Progenitor cell of endocrine pancreas (in vitro differentiated cells): ENCODE measurements around the gene FAR2. TPM values are rescaled to one million over a fixed set of nuclear protein-coding genes. Genes with fewer than 3 reads are reported as not detected.

Experiments
- DNase-seq: peaks from one replicate; pipeline ENCODE4 v3.0.0; 2021; ENCODE audit warnings: low spot score; ENCODE audit not compliant: unreplicated experiment
- H3K27ac Mint-ChIP-seq: 2 replicates; pipeline ENCODE4 v1.8.0; 2021; ENCODE audit warnings: mild to moderate bottlenecking, moderate library complexity, mixed read lengths
- H3K27me3 Mint-ChIP-seq: 2 replicates; pipeline ENCODE4 v1.8.0; 2021; ENCODE audit warnings: mixed read lengths
- H3K36me3 Mint-ChIP-seq: 2 replicates; pipeline ENCODE4 v1.8.0; 2022; ENCODE audit warnings: mixed read lengths; ENCODE audit not compliant: insufficient read depth
- H3K4me1 Mint-ChIP-seq: 2 replicates; pipeline ENCODE4 v1.8.0; 2021; ENCODE audit warnings: low read depth, mixed read lengths
- H3K4me3 Mint-ChIP-seq: 2 replicates; pipeline ENCODE4 v1.8.0; 2021; ENCODE audit warnings: low read depth, mild to moderate bottlenecking, moderate library complexity, mixed read lengths
- H3K9me3 Mint-ChIP-seq: 2 replicates; pipeline ENCODE4 v1.8.0; 2021; ENCODE audit warnings: low read depth, mixed read lengths
- CTCF ChIP-seq: fragments of 200-600 bp; sonication (generic); IDR thresholded peaks from one replicate; pipeline ENCODE4 v1.5.0; 2021; ENCODE audit warnings: antibody characterized with exemption, mild to moderate bottlenecking; ENCODE audit not compliant: unreplicated experiment
- total RNA-seq: library from RNA; stranded (reverse); gene quantifications from 2 replicates; pipeline ENCODE4 v1.2.1, GENCODE V29; 2021

Gene FAR2
- total RNA-seq, 1 donor from 2014 or later, result 4.8 TPM

GRCh38 chr12:29278673-29279420, 129.8 kb downstream of the FAR2 start:
- H3K27me3 Mint-ChIP-seq, result no peaks in the 10 kb centered on the region
- H3K27ac Mint-ChIP-seq, result no peak overlapping the region
- H3K4me3 Mint-ChIP-seq, result no peak overlapping the region
- TF ChIP-seq CTCF, result no peak
- no peaks in the 10 kb centered on the region for H3K36me3 Mint-ChIP-seq
- H3K4me1 Mint-ChIP-seq, result no peaks in the 10 kb centered on the region
- no peaks in the 10 kb centered on the region for H3K9me3 Mint-ChIP-seq
- DNase-seq, result no peak

- H3K4me1 Mint-ChIP-seq, result no peaks in the 10 kb centered on the region
- no peak overlapping the region for H3K27ac Mint-ChIP-seq
- no peak for DNase-seq
- no peaks in the 10 kb centered on the region for H3K27me3 Mint-ChIP-seq
- no peak for TF ChIP-seq CTCF
- H3K4me3 Mint-ChIP-seq, result no peak overlapping the region
- no peaks in the 10 kb centered on the region for H3K36me3 Mint-ChIP-seq
- peaks cover 4% of the 10 kb centered on the region for H3K9me3 Mint-ChIP-seq
These were observed 132.4 kb downstream of the FAR2 start for GRCh38 chr12:29281371-29282005.

- H3K36me3 Mint-ChIP-seq, result no peaks in the 10 kb centered on the region
These were observed 133.1 kb downstream of the FAR2 start for GRCh38 chr12:29282031-29282816.

GRCh38 chr12:29283969-29284700, 135.1 kb downstream of the FAR2 start:
- H3K27me3 Mint-ChIP-seq, result no peaks in the 10 kb centered on the region
- H3K27ac Mint-ChIP-seq, result no peak overlapping the region
- peaks cover under 1% of the 10 kb centered on the region for H3K36me3 Mint-ChIP-seq
- H3K4me1 Mint-ChIP-seq, result no peaks in the 10 kb centered on the region
- H3K9me3 Mint-ChIP-seq, result peaks cover 7% of the 10 kb centered on the region
- no peak for DNase-seq
- no peak for TF ChIP-seq CTCF
- no peak overlapping the region for H3K4me3 Mint-ChIP-seq

More at GRCh38 chr12:29282031-29282816, 133.1 kb downstream of the FAR2 start:
- H3K27ac Mint-ChIP-seq, result peak overlapping the region; percentile 46
- peaks cover 4% of the 10 kb centered on the region for H3K9me3 Mint-ChIP-seq
- no peak for TF ChIP-seq CTCF
- no peak for DNase-seq
- no peak overlapping the region for H3K4me3 Mint-ChIP-seq
- H3K4me1 Mint-ChIP-seq, result no peaks in the 10 kb centered on the region
- no peaks in the 10 kb centered on the region for H3K27me3 Mint-ChIP-seq
